Epithelial cell of esophagus (primary cell): ENCODE measurements around the gene ZFX.

ENCODE experiments used
- DNase-seq: peaks from one replicate; pipeline ENCODE4 v3.0.0; 2010; ENCODE audit warnings: low read depth
- H3K4me3 ChIP-seq: 2 replicates; pipeline ENCODE4 v1.5.1; 2011; ENCODE audit warnings: mild to moderate bottlenecking, low read length, control low read depth
- CTCF ChIP-seq: IDR thresholded peaks from 2 replicates; pipeline ENCODE4 v1.5.1; 2011; ENCODE audit warnings: low read depth, mild to moderate bottlenecking, low read length, control low read depth, inconsistent platforms; ENCODE audit not compliant: insufficient read depth; ENCODE audit errors: missing control alignments

ZFX gene

GRCh38 chrX:24184018-24184417 lies 34.5 kb downstream of the ZFX start:
- no peak for TF ChIP-seq CTCF
- no peak for DNase-seq
- no peak overlapping the region for H3K4me3 ChIP-seq

GRCh38 chrX:24186483-24186882 lies 37.0 kb downstream of the ZFX start:
- no peak for TF ChIP-seq CTCF
- no peak overlapping the region for H3K4me3 ChIP-seq
- DNase-seq, result no peak

GRCh38 chrX:24186986-24187385 lies 37.5 kb downstream of the ZFX start:
- TF ChIP-seq CTCF, result no peak
- no peak overlapping the region for H3K4me3 ChIP-seq
- no peak for DNase-seq

GRCh38 chrX:24189490-24189889 lies 40.0 kb downstream of the ZFX start:
- no peak for TF ChIP-seq CTCF
- no peak for DNase-seq
- H3K4me3 ChIP-seq, result no peak overlapping the region

GRCh38 chrX:24190500-24191156 lies 41.1 kb downstream of the ZFX start:
- H3K4me3 ChIP-seq, result no peak overlapping the region
- no peak for TF ChIP-seq CTCF
- DNase-seq, result no peak

- no peak for DNase-seq
- no peak overlapping the region for H3K4me3 ChIP-seq
- no peak for TF ChIP-seq CTCF
These were observed 47.0 kb downstream of the ZFX start for GRCh38 chrX:24196509-24196908.

- TF ChIP-seq CTCF, result no peak
- no peak for DNase-seq
- no peak overlapping the region for H3K4me3 ChIP-seq
These were observed 48.6 kb downstream of the ZFX start for GRCh38 chrX:24198101-24198500.
